K562 (cell line): ENCODE measurements around the gene LAPTM5. TPM values are rescaled to one million over a fixed set of nuclear protein-coding genes. Genes with fewer than 3 reads are reported as not detected.

Experiments used
- BCL6 ChIP-seq: fragments of 250-450 bp; sonication (Bioruptor Pico); IDR thresholded peaks from 2 replicates; pipeline ENCODE4 v1.4.0; 2020
- C11orf30 ChIP-seq: fragments of 450-650 bp; IDR thresholded peaks from 2 replicates; pipeline ENCODE4 v1.6.1; 2016; ENCODE audit warnings: low read depth, mild to moderate bottlenecking
- CBX1 ChIP-seq: sonication (generic); IDR thresholded peaks from 2 replicates; pipeline ENCODE4 v1.6.1; 2016; ENCODE audit warnings: antibody characterized with exemption, low read depth, mild to moderate bottlenecking
- DNMT1 ChIP-seq: fragments of 450-650 bp; IDR thresholded peaks from 2 replicates; pipeline ENCODE4 v1.6.1; 2016; ENCODE audit warnings: antibody characterized with exemption, mild to moderate bottlenecking
- EHMT2 ChIP-seq: fragments of 450-650 bp; IDR thresholded peaks from 2 replicates; pipeline ENCODE4 v1.6.1; 2018; ENCODE audit warnings: antibody characterized with exemption
- ELF4 ChIP-seq: fragments of 450-650 bp; formaldehyde crosslinking; IDR thresholded peaks from 2 replicates; pipeline ENCODE4 v1.4.0; 2022; ENCODE audit warnings: missing genetic modification characterization
- HIVEP1 ChIP-seq: fragments of 250-450 bp; sonication (Bioruptor Pico); IDR thresholded peaks from 2 replicates; pipeline ENCODE4 v1.4.0; 2020; ENCODE audit warnings: mild to moderate bottlenecking
- MTF1 ChIP-seq: fragments of 250-450 bp; sonication (Bioruptor Pico); IDR thresholded peaks from 2 replicates; pipeline ENCODE4 v1.9.0; 2021; ENCODE audit warnings: moderate library complexity, mild to moderate bottlenecking, inconsistent platforms, borderline replicate concordance
- NCOA1 ChIP-seq: fragments of 450-650 bp; IDR thresholded peaks from 2 replicates; pipeline ENCODE4 v1.6.1; 2016; ENCODE audit warnings: low read depth
- NFATC3 ChIP-seq: fragments of 450-650 bp; IDR thresholded peaks from 2 replicates; pipeline ENCODE4 v1.6.1; 2017; ENCODE audit warnings: mild to moderate bottlenecking
- NUFIP1 ChIP-seq: fragments of 450-650 bp; IDR thresholded peaks from 2 replicates; pipeline ENCODE4 v1.6.1; 2018; ENCODE audit not compliant: partially characterized antibody
- PML ChIP-seq: IDR thresholded peaks from 2 replicates; pipeline ENCODE4 v1.6.1; 2012; ENCODE audit warnings: low read length, inconsistent platforms
- POU5F1 ChIP-seq: fragments of 150-350 bp; IDR thresholded peaks from 2 replicates; pipeline ENCODE4 v1.6.1; 2014; ENCODE audit warnings: borderline replicate concordance, low read length, low read depth, mild to moderate bottlenecking; ENCODE audit not compliant: partially characterized antibody
- ZNF24 ChIP-seq: fragments of 450-650 bp; IDR thresholded peaks from 2 replicates; pipeline ENCODE4 v1.6.1; 2016
- ZNF707 ChIP-seq: fragments of 250-450 bp; sonication (Bioruptor Pico); conservative IDR thresholded peaks from 2 replicates; pipeline ENCODE4 v1.8.0; 2022; ENCODE audit warnings: inconsistent platforms, mild to moderate bottlenecking, moderate library complexity
- ZNF79 ChIP-seq: fragments of 250-450 bp; sonication (Bioruptor Pico); IDR thresholded peaks from 2 replicates; pipeline ENCODE4 v1.4.0; 2020; ENCODE audit warnings: low read depth, mild to moderate bottlenecking, moderate library complexity
- polyA plus RNA-seq, 8 experiments: library from polyadenylated mRNA; depleted of rRNA in 4 of 8; stranded (reverse) in 5 of 8; unstranded in 3 of 8; fragments of >200 nt; fragmentation: Nextera tagmentation in 2 of 8; fragmentation: Illumina TruSeq in 1 of 8; extraction: Ambion mirVana in 2 of 8; extraction: Trizol in 1 of 8; gene quantifications; 2 replicates each; pipeline versions ENCODE4 v1.2.1 to v1.2.3, GENCODE V29; 2011 to 2014; ENCODE audit warnings: inconsistent platforms in 1 of 8, missing spikeins in 1 of 8
- total RNA-seq, 7 experiments: library from RNA; depleted of rRNA in 6 of 7; stranded (reverse); fragments of >200 nt in 6 of 7; fragmentation: Illumina TruSeq in 2 of 7; extraction: Trizol in 2 of 7; gene quantifications; 2 replicates each; pipeline versions ENCODE4 v1.2.1 to v1.2.3, GENCODE V29; 2011 to 2021; ENCODE audit warnings: low replicate concordance in 1 of 7
- TF ChIP-seq, protein P1 (sequence below): IDR thresholded peaks from 3 replicates; pipeline ENCODE4 v1.6.1; 2011; ENCODE audit warnings: borderline replicate concordance, mild to moderate bottlenecking, moderate library complexity; ENCODE audit not compliant: insufficient read length; ENCODE audit errors: extremely low read depth
- TF ChIP-seq, protein P2 (sequence below): sonication (generic); formaldehyde crosslinking; IDR thresholded peaks from 2 replicates; pipeline ENCODE4 v1.8.0; 2023; ENCODE audit warnings: mild to moderate bottlenecking, missing genetic modification reagents
- TF ChIP-seq, protein P3 (sequence below), 2 experiments: IDR thresholded peaks in 1 of 2; conservative IDR thresholded peaks in 1 of 2; 2 replicates each; pipeline ENCODE4 v1.6.1; 2016; ENCODE audit warnings: low read depth in 2 of 2, mild to moderate bottlenecking in 1 of 2, missing compliant biosample characterization in 1 of 2, missing genetic modification characterization in 1 of 2, moderate library complexity in 1 of 2
- TF ChIP-seq, protein P4 (sequence below): fragments of 450-650 bp; formaldehyde crosslinking; IDR thresholded peaks from 2 replicates; pipeline ENCODE4 v1.4.0; 2020; ENCODE audit warnings: mild to moderate bottlenecking, moderate library complexity
- TF ChIP-seq, protein P5 (sequence below): fragments of 250-450 bp; sonication (Bioruptor Pico); IDR thresholded peaks from 2 replicates; pipeline ENCODE4 v1.8.0; 2022; ENCODE audit warnings: inconsistent platforms, mild to moderate bottlenecking, moderate library complexity, borderline replicate concordance

The LAPTM5 gene
- total and polyA plus RNA-seq, 9 of the 15 experiments (the other 6 are each of a cell fraction or from before 2014, with no cell fraction given) = 2.4 to 47.3 (median 20.3) TPM

DNA sequence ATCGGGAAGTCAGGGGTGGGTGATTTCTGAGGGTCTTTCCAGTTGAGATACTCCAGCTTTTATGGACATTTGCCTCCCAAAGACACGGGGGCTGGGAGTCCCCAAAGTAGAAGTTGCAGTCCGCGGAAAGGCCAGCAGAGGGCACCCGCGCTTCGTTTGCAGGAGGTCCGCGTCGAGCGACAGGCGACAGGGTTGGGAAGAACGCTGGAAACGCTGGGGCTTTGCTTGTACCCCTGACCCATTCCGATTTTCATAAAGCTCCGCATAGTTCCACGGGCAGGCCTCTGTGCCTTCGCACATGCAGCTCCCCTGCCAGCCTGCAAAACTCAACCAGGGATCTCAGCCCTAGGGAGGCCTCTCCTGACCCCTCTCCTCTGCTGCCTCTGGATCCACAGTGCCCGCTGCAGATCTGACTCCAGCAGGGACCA is 44.2 kb upstream of the LAPTM5 start (continued):
- TF ChIP-seq, protein P1, sequence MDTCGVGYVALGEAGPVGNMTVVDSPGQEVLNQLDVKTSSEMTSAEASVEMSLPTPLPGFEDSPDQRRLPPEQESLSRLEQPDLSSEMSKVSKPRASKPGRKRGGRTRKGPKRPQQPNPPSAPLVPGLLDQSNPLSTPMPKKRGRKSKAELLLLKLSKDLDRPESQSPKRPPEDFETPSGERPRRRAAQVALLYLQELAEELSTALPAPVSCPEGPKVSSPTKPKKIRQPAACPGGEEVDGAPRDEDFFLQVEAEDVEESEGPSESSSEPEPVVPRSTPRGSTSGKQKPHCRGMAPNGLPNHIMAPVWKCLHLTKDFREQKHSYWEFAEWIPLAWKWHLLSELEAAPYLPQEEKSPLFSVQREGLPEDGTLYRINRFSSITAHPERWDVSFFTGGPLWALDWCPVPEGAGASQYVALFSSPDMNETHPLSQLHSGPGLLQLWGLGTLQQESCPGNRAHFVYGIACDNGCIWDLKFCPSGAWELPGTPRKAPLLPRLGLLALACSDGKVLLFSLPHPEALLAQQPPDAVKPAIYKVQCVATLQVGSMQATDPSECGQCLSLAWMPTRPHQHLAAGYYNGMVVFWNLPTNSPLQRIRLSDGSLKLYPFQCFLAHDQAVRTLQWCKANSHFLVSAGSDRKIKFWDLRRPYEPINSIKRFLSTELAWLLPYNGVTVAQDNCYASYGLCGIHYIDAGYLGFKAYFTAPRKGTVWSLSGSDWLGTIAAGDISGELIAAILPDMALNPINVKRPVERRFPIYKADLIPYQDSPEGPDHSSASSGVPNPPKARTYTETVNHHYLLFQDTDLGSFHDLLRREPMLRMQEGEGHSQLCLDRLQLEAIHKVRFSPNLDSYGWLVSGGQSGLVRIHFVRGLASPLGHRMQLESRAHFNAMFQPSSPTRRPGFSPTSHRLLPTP = no peak
- TF ChIP-seq DNMT1 (no peak), NFATC3 (no peak), ZNF707 (CRISPR knock-in tag) (no peak), HIVEP1 (CRISPR knock-in tag) (no peak), POU5F1 (no peak), ZNF24 (peak; percentile 18; the same call in 1 of the 2 replicates), BCL6 (CRISPR knock-in tag) (no peak), NUFIP1 (no peak), MTF1 (CRISPR knock-in tag) (no peak), PML (no peak), NCOA1 (no peak), ELF4 (CRISPR knock-in tag) (no peak), EHMT2 (no peak), CBX1 (no peak), ZNF79 (no peak), C11orf30 (no peak)
- TF ChIP-seq, protein P2, sequence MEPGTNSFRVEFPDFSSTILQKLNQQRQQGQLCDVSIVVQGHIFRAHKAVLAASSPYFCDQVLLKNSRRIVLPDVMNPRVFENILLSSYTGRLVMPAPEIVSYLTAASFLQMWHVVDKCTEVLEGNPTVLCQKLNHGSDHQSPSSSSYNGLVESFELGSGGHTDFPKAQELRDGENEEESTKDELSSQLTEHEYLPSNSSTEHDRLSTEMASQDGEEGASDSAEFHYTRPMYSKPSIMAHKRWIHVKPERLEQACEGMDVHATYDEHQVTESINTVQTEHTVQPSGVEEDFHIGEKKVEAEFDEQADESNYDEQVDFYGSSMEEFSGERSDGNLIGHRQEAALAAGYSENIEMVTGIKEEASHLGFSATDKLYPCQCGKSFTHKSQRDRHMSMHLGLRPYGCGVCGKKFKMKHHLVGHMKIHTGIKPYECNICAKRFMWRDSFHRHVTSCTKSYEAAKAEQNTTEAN = no peak
- TF ChIP-seq, protein P3, sequence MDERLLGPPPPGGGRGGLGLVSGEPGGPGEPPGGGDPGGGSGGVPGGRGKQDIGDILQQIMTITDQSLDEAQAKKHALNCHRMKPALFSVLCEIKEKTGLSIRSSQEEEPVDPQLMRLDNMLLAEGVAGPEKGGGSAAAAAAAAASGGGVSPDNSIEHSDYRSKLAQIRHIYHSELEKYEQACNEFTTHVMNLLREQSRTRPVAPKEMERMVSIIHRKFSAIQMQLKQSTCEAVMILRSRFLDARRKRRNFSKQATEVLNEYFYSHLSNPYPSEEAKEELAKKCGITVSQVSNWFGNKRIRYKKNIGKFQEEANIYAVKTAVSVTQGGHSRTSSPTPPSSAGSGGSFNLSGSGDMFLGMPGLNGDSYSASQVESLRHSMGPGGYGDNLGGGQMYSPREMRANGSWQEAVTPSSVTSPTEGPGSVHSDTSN (CRISPR knock-in tag; IDR thresholded peaks at IDR 0.05; ENCODE audit: low read depth) = no peak
- TF ChIP-seq, protein P3 (tag; conservative IDR thresholded peaks at IDR 0.05; ENCODE audit: low read depth) = no peak
- TF ChIP-seq, protein P4, sequence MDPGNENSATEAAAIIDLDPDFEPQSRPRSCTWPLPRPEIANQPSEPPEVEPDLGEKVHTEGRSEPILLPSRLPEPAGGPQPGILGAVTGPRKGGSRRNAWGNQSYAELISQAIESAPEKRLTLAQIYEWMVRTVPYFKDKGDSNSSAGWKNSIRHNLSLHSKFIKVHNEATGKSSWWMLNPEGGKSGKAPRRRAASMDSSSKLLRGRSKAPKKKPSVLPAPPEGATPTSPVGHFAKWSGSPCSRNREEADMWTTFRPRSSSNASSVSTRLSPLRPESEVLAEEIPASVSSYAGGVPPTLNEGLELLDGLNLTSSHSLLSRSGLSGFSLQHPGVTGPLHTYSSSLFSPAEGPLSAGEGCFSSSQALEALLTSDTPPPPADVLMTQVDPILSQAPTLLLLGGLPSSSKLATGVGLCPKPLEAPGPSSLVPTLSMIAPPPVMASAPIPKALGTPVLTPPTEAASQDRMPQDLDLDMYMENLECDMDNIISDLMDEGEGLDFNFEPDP (CRISPR knock-in tag) = no peak
- TF ChIP-seq, protein P5, sequence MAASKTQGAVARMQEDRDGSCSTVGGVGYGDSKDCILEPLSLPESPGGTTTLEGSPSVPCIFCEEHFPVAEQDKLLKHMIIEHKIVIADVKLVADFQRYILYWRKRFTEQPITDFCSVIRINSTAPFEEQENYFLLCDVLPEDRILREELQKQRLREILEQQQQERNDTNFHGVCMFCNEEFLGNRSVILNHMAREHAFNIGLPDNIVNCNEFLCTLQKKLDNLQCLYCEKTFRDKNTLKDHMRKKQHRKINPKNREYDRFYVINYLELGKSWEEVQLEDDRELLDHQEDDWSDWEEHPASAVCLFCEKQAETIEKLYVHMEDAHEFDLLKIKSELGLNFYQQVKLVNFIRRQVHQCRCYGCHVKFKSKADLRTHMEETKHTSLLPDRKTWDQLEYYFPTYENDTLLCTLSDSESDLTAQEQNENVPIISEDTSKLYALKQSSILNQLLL (CRISPR knock-in tag) = no peak
